K562 (cell line): Measurements from ENCODE around the gene PRRC2A. TPM values are rescaled to one million over a fixed set of nuclear protein-coding genes. Genes with fewer than 3 reads are reported as not detected.

Experiments
- HDAC8 ChIP-seq: fragments of 450-650 bp; IDR thresholded peaks from 2 replicates; pipeline ENCODE4 v1.6.1; 2016; ENCODE audit warnings: mild to moderate bottlenecking, missing genetic modification characterization, moderate library complexity, missing compliant biosample characterization
- HOXB6 ChIP-seq: fragments of 250-450 bp; sonication (Bioruptor Pico); IDR thresholded peaks from 2 replicates; pipeline ENCODE4 v1.5.1; 2022; ENCODE audit warnings: mild to moderate bottlenecking, borderline replicate concordance
- RBM34 ChIP-seq: fragments of 200-400 bp; formaldehyde crosslinking; IDR thresholded peaks from 2 replicates; pipeline ENCODE4 v1.6.1; 2018; ENCODE audit warnings: low read length, borderline replicate concordance; ENCODE audit not compliant: insufficient read depth
- RBM39 ChIP-seq: fragments of 200-400 bp; formaldehyde crosslinking; optimal IDR thresholded peaks from 2 replicates; pipeline ENCODE3; 2018; ENCODE audit warnings: low read depth, low read length
- TAF15 ChIP-seq: fragments of 200-400 bp; formaldehyde crosslinking; IDR thresholded peaks from 2 replicates; pipeline ENCODE4 v1.6.1; 2017; ENCODE audit warnings: mild to moderate bottlenecking, low read depth, low read length, moderate library complexity
- TAF7 ChIP-seq: fragments of 450-650 bp; IDR thresholded peaks from 2 replicates; pipeline ENCODE4 v1.6.1; 2016; ENCODE audit warnings: missing genetic modification characterization, missing compliant biosample characterization
- XRCC4 ChIP-seq: IDR thresholded peaks from one replicate; pipeline ENCODE4 v1.6.1; 2011; ENCODE audit not compliant: insufficient read depth, insufficient read length; ENCODE audit errors: extremely low read depth
- ZNF212 ChIP-seq: fragments of 450-650 bp; formaldehyde crosslinking; IDR thresholded peaks from 2 replicates; pipeline ENCODE4 v1.4.0; 2020; ENCODE audit warnings: mild to moderate bottlenecking
- ZNF668 ChIP-seq: fragments of 250-450 bp; sonication (Bioruptor Pico); IDR thresholded peaks from 2 replicates; pipeline ENCODE4 v1.8.0; 2022; ENCODE audit warnings: mild to moderate bottlenecking, inconsistent platforms
- ZSCAN32 ChIP-seq: fragments of 450-650 bp; formaldehyde crosslinking; IDR thresholded peaks from 2 replicates; pipeline ENCODE4 v1.4.0; 2020; ENCODE audit warnings: mild to moderate bottlenecking, moderate library complexity
- polyA plus RNA-seq, 8 experiments: library from polyadenylated mRNA; depleted of rRNA in 4 of 8; stranded (reverse) in 5 of 8; unstranded in 3 of 8; fragments of >200 nt; fragmentation: Nextera tagmentation in 2 of 8; fragmentation: Illumina TruSeq in 1 of 8; extraction: Ambion mirVana in 2 of 8; extraction: Trizol in 1 of 8; gene quantifications; 2 replicates each; pipeline versions ENCODE4 v1.2.1 to v1.2.3, GENCODE V29; 2011 to 2014; ENCODE audit warnings: inconsistent platforms in 1 of 8, missing spikeins in 1 of 8
- total RNA-seq, 7 experiments: library from RNA; depleted of rRNA in 6 of 7; stranded (reverse); fragments of >200 nt in 6 of 7; fragmentation: Illumina TruSeq in 2 of 7; extraction: Trizol in 2 of 7; gene quantifications; 2 replicates each; pipeline versions ENCODE4 v1.2.1 to v1.2.3, GENCODE V29; 2011 to 2021; ENCODE audit warnings: low replicate concordance in 1 of 7
- TF ChIP-seq, protein P1 (sequence below): fragments of 450-650 bp; IDR thresholded peaks from 2 replicates; pipeline ENCODE4 v1.7.1; 2018; ENCODE audit warnings: mild to moderate bottlenecking, low read depth; ENCODE audit not compliant: partially characterized antibody
- TF ChIP-seq, protein P2 (sequence below): fragments of 450-650 bp; IDR thresholded peaks from 2 replicates; pipeline ENCODE4 v1.6.1; 2018; ENCODE audit not compliant: partially characterized antibody
- TF ChIP-seq, protein P3 (sequence below): sonication (generic); formaldehyde crosslinking; IDR thresholded peaks from 2 replicates; pipeline ENCODE4 v1.8.0; 2022; ENCODE audit warnings: mild to moderate bottlenecking, missing genetic modification reagents
- TF ChIP-seq, protein P4 (sequence below), 3 experiments: fragments of 200-800 bp in 1 of 3; fragments of 250-450 bp in 1 of 3; fragments of 450-650 bp in 1 of 3; sonication (Bioruptor Pico) in 1 of 3; sonication (Bioruptor generic) in 1 of 3; formaldehyde crosslinking in 1 of 3; IDR thresholded peaks; 2 replicates each; pipeline versions ENCODE4 v1.6.1 to v1.8.0; 2016 to 2022; ENCODE audit warnings: mild to moderate bottlenecking in 2 of 3, missing genetic modification characterization in 2 of 3, missing compliant biosample characterization in 1 of 3, moderate library complexity in 1 of 3

PRRC2A gene
- total and polyA plus RNA-seq, 9 of the 15 experiments (the other 6 are each of a cell fraction or from before 2014, with no cell fraction given), result 1.0 to 332 (median 63.0) TPM

DNA sequence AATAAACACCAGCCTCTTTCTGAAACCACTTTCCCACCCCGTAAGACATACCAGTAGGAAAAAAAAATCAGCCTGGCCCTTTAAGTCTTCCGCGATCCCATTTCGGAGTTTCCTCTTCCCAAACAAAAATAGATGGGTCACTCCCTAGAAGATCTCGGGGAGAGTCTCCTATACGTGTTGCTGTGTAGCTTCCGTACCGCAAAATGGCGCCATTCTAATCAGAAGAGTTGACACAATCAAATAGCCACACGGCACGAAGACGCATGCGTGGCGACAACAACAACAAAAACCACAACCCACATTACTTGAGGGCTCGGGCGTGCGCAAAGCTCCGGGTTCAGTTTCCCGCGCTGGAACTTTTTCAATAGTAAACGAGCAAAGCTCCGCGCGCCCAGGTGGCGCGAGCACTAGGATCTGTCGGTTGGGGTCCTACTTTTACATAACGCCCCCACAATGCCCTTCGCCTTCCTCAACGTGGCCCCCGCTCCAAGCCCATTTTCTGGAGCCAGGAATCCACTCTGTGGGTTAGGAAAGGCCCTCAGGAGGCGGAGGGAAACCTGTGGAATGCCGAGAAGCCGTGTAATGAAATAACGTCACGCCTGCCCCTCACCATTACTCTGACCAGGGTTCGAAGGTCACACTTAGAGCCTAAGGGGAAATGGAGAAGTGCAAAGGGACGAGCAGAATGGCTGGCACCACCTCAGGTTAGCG is 44.4 kb downstream of the PRRC2A start, which contains the start of gene GPANK1 (continued):
- TF ChIP-seq, protein P1, sequence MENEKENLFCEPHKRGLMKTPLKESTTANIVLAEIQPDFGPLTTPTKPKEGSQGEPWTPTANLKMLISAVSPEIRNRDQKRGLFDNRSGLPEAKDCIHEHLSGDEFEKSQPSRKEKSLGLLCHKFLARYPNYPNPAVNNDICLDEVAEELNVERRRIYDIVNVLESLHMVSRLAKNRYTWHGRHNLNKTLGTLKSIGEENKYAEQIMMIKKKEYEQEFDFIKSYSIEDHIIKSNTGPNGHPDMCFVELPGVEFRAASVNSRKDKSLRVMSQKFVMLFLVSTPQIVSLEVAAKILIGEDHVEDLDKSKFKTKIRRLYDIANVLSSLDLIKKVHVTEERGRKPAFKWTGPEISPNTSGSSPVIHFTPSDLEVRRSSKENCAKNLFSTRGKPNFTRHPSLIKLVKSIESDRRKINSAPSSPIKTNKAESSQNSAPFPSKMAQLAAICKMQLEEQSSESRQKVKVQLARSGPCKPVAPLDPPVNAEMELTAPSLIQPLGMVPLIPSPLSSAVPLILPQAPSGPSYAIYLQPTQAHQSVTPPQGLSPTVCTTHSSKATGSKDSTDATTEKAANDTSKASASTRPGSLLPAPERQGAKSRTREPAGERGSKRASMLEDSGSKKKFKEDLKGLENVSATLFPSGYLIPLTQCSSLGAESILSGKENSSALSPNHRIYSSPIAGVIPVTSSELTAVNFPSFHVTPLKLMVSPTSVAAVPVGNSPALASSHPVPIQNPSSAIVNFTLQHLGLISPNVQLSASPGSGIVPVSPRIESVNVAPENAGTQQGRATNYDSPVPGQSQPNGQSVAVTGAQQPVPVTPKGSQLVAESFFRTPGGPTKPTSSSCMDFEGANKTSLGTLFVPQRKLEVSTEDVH, result peak; percentile 99
- TF ChIP-seq ZNF668 (CRISPR knock-in tag), result peak; percentile 83; the same call in 1 of the 2 replicates
- peak; percentile 81; the same call in 1 of the 2 replicates for TF ChIP-seq HDAC8 (tag)
- TF ChIP-seq HOXB6 (CRISPR knock-in tag), result no peak
- TF ChIP-seq TAF15, result no peak
- peak; percentile 45; the same call in 1 of the 2 replicates for TF ChIP-seq TAF7 (tag)
- TF ChIP-seq, protein P2, sequence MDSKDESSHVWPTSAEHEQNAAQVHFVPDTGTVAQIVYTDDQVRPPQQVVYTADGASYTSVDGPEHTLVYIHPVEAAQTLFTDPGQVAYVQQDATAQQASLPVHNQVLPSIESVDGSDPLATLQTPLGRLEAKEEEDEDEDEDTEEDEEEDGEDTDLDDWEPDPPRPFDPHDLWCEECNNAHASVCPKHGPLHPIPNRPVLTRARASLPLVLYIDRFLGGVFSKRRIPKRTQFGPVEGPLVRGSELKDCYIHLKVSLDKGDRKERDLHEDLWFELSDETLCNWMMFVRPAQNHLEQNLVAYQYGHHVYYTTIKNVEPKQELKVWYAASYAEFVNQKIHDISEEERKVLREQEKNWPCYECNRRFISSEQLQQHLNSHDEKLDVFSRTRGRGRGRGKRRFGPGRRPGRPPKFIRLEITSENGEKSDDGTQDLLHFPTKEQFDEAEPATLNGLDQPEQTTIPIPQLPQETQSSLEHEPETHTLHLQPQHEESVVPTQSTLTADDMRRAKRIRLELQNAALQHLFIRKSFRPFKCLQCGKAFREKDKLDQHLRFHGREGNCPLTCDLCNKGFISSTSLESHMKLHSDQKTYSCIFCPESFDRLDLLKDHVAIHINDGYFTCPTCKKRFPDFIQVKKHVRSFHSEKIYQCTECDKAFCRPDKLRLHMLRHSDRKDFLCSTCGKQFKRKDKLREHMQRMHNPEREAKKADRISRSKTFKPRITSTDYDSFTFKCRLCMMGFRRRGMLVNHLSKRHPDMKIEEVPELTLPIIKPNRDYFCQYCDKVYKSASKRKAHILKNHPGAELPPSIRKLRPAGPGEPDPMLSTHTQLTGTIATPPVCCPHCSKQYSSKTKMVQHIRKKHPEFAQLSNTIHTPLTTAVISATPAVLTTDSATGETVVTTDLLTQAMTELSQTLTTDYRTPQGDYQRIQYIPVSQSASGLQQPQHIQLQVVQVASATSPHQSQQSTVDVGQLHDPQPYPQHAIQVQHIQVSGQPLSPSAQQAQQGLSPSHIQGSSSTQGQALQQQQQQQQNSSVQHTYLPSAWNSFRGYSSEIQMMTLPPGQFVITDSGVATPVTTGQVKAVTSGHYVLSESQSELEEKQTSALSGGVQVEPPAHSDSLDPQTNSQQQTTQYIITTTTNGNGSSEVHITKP, result no peak
- no peak for TF ChIP-seq RBM39
- TF ChIP-seq ZNF212 (CRISPR knock-in tag), result no peak
- TF ChIP-seq, protein P3, sequence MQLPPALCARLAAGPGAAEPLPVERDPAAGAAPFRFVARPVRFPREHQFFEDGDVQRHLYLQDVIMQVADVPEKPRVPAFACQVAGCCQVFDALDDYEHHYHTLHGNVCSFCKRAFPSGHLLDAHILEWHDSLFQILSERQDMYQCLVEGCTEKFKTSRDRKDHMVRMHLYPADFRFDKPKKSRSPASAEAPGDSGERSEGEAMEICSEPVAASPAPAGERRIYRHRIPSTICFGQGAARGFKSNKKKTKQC (CRISPR knock-in tag), result peak; percentile 95
- no peak for TF ChIP-seq XRCC4
- TF ChIP-seq RBM34, result no peak
- no peak; the same call in 1 of the 2 replicates for TF ChIP-seq ZSCAN32
- TF ChIP-seq, protein P4, sequence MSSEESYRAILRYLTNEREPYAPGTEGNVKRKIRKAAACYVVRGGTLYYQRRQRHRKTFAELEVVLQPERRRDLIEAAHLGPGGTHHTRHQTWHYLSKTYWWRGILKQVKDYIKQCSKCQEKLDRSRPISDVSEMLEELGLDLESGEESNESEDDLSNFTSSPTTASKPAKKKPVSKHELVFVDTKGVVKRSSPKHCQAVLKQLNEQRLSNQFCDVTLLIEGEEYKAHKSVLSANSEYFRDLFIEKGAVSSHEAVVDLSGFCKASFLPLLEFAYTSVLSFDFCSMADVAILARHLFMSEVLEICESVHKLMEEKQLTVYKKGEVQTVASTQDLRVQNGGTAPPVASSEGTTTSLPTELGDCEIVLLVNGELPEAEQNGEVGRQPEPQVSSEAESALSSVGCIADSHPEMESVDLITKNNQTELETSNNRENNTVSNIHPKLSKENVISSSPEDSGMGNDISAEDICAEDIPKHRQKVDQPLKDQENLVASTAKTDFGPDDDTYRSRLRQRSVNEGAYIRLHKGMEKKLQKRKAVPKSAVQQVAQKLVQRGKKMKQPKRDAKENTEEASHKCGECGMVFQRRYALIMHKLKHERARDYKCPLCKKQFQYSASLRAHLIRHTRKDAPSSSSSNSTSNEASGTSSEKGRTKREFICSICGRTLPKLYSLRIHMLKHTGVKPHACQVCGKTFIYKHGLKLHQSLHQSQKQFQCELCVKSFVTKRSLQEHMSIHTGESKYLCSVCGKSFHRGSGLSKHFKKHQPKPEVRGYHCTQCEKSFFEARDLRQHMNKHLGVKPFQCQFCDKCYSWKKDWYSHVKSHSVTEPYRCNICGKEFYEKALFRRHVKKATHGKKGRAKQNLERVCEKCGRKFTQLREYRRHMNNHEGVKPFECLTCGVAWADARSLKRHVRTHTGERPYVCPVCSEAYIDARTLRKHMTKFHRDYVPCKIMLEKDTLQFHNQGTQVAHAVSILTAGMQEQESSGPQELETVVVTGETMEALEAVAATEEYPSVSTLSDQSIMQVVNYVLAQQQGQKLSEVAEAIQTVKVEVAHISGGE (CRISPR knock-in tag; IDR thresholded peaks at IDR 0.05), result no peak
